HEK293 (cell line): ENCODE results near the gene MBOAT2.

Experiments used
- CTCF ChIA-PET: fragments of 350-600 bp; formaldehyde crosslinking; extraction: SDS; loops from one replicate; lab custom pipeline; 2021; ENCODE audit warnings: antibody characterized with exemption; lab: Yijun Ruan, JAX
- POLR2A ChIA-PET: fragments of 300-600 bp; formaldehyde crosslinking; extraction: SDS; loops from one replicate; lab custom pipeline; 2020; ENCODE audit warnings: antibody characterized with exemption, inconsistent platforms; lab: Yijun Ruan, JAX
- H3K27ac ChIP-seq: fragments of 200-500 bp; sonication (Bioruptor generic); 2 replicates; pipeline ENCODE4 v1.5.1; 2014; ENCODE audit warnings: low read depth, low read length, control low read depth, inconsistent platforms; ENCODE audit errors: extremely low read depth
- H3K36me3 ChIP-seq, 2 experiments: fragments of 200-500 bp in 1 of 2; sonication (Bioruptor generic) in 1 of 2; 1 replicate in 1 of 2; 2 replicates in 1 of 2; pipeline ENCODE4 v1.5.1; 2014 to 2017; ENCODE audit warnings: inconsistent platforms in 2 of 2, low read length in 2 of 2; ENCODE audit not compliant: control insufficient read depth in 2 of 2, insufficient read depth in 1 of 2
- H3K4me1 ChIP-seq: fragments of 200-500 bp; sonication (Bioruptor generic); 2 replicates; pipeline ENCODE4 v1.5.1; 2014; ENCODE audit warnings: mild to moderate bottlenecking, low read length, inconsistent platforms; ENCODE audit not compliant: control insufficient read depth, insufficient read depth
- H3K4me3 ChIP-seq: 2 replicates; pipeline ENCODE4 v1.5.1; 2011; ENCODE audit warnings: low read depth, mild to moderate bottlenecking, control low read depth, low read length, moderate library complexity
- H3K9me3 ChIP-seq: fragments of 200-500 bp; sonication (Bioruptor generic); 2 replicates; pipeline ENCODE4 v1.5.1; 2014; ENCODE audit warnings: low read depth, low read length, inconsistent platforms; ENCODE audit not compliant: control insufficient read depth, insufficient read depth
- ELK4 ChIP-seq: IDR thresholded peaks from 2 replicates; pipeline ENCODE4 v1.6.1; 2011; ENCODE audit warnings: mild to moderate bottlenecking, low read depth, low read length, borderline replicate concordance
- GLIS1 ChIP-seq: fragments of 450-650 bp; formaldehyde crosslinking; IDR thresholded peaks from 2 replicates; pipeline ENCODE4 v1.5.1; 2016; ENCODE audit warnings: missing biosample characterization, missing genetic modification characterization
- MYNN ChIP-seq: fragments of 450-650 bp; formaldehyde crosslinking; IDR thresholded peaks from 2 replicates; pipeline ENCODE4 v1.5.1; 2016; ENCODE audit warnings: missing biosample characterization, missing genetic modification characterization, borderline replicate concordance
- ZBTB8A ChIP-seq: fragments of 450-650 bp; formaldehyde crosslinking; IDR thresholded peaks from 2 replicates; pipeline ENCODE4 v1.5.1; 2016; ENCODE audit warnings: missing biosample characterization, missing genetic modification characterization
- ZNF248 ChIP-seq: fragments of 450-650 bp; formaldehyde crosslinking; IDR thresholded peaks from 2 replicates; pipeline ENCODE4 v1.5.1; 2017; ENCODE audit warnings: missing biosample characterization, missing genetic modification characterization
- ZNF266 ChIP-seq: fragments of 450-650 bp; formaldehyde crosslinking; IDR thresholded peaks from 2 replicates; pipeline ENCODE4 v1.5.1; 2016; ENCODE audit warnings: missing biosample characterization, missing genetic modification characterization, low read depth
- ZNF37A ChIP-seq: fragments of 450-650 bp; IDR thresholded peaks from 2 replicates; pipeline ENCODE4 v1.5.1; 2018; ENCODE audit warnings: missing biosample characterization, missing genetic modification characterization
- ZNF394 ChIP-seq: fragments of 450-650 bp; formaldehyde crosslinking; IDR thresholded peaks from 2 replicates; pipeline ENCODE4 v1.5.1; 2016; ENCODE audit warnings: missing biosample characterization, missing genetic modification characterization, mild to moderate bottlenecking, moderate library complexity, borderline replicate concordance
- ZNF518A ChIP-seq: fragments of 450-650 bp; formaldehyde crosslinking; conservative IDR thresholded peaks from 2 replicates; pipeline ENCODE4 v1.5.1; 2016; ENCODE audit warnings: low read depth, missing biosample characterization, missing genetic modification characterization
- ZNF623 ChIP-seq: fragments of 450-650 bp; formaldehyde crosslinking; IDR thresholded peaks from 2 replicates; pipeline ENCODE4 v1.5.1; 2016; ENCODE audit warnings: missing biosample characterization, missing genetic modification characterization
- ZNF658 ChIP-seq: fragments of 450-650 bp; formaldehyde crosslinking; IDR thresholded peaks from 2 replicates; pipeline ENCODE4; 2016; ENCODE audit warnings: missing biosample characterization, missing genetic modification characterization
- ZNF792 ChIP-seq: fragments of 450-650 bp; formaldehyde crosslinking; IDR thresholded peaks from 2 replicates; pipeline ENCODE4 v1.5.1; 2016; ENCODE audit warnings: missing biosample characterization, missing genetic modification characterization
- TF ChIP-seq, protein P1 (sequence below): fragments of 450-650 bp; IDR thresholded peaks from 2 replicates; pipeline ENCODE4 v1.5.1; 2018; ENCODE audit warnings: missing biosample characterization, mild to moderate bottlenecking, missing genetic modification characterization

Gene MBOAT2

DNA sequence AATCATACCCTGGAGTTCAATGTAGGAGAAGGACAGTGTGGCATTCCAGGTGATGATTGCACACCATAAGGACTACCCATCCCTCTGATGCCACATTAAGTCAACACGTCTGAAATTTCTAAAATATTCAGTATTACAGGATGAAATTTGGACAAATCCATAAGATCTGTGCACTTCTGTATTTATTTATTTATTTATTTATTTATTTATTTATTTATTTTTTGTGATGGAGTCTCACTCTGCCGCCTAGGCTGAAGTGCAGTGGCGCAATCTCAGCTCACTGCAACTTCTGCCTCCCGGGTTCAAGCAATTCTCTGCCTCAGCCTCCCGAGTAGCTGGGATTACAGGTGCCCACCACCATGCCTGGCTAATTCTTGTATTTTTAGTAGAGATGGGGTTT is 48.0 kb upstream of the MBOAT2 start (continued):
- TF ChIP-seq ZNF518A (tag by site-specific recombination) = peak; percentile 80
- peak; percentile 47; the same call in 1 of the 2 replicates for TF ChIP-seq ZNF266 (tag by site-specific recombination)
- peak; percentile 53 for TF ChIP-seq ZBTB8A (tag by site-specific recombination)
- peak; percentile 61 for TF ChIP-seq ZNF623 (tag by site-specific recombination)

- Histone ChIP-seq H3K4me1 (no peaks in the 10 kb centered on the region), H3K36me3 (no peaks in the 10 kb centered on the region), H3K27ac (no peak overlapping the region)
- ChIA-PET CTCF (no interaction called here), POLR2A (no interaction called here)
- TF ChIP-seq, protein P1, sequence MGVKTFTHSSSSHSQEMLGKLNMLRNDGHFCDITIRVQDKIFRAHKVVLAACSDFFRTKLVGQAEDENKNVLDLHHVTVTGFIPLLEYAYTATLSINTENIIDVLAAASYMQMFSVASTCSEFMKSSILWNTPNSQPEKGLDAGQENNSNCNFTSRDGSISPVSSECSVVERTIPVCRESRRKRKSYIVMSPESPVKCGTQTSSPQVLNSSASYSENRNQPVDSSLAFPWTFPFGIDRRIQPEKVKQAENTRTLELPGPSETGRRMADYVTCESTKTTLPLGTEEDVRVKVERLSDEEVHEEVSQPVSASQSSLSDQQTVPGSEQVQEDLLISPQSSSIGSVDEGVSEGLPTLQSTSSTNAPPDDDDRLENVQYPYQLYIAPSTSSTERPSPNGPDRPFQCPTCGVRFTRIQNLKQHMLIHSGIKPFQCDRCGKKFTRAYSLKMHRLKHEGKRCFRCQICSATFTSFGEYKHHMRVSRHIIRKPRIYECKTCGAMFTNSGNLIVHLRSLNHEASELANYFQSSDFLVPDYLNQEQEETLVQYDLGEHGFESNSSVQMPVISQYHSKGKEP (tag by site-specific recombination) = no peak
- TF ChIP-seq ZBTB8A (tag by site-specific recombination) = no peak
- TF ChIP-seq, all 188 proteins: peak for 0
- Histone ChIP-seq H3K4me3 (no peak overlapping the region), H3K9me3 (no peaks in the 10 kb centered on the region)
Measured at GRCh38 chr2:9050122-9050809, 46.8 kb upstream of the MBOAT2 start.

- POLR2A ChIA-PET = no interaction called here
- Histone ChIP-seq H3K36me3 (no peaks in the 10 kb centered on the region), H3K9me3 (no peaks in the 10 kb centered on the region), H3K27ac (no peak overlapping the region), H3K4me1 (no peaks in the 10 kb centered on the region), H3K4me3 (no peak overlapping the region)
- CTCF ChIA-PET = no interaction called here
- TF ChIP-seq ZNF658 (tag by site-specific recombination) (no peak), ZNF37A (tag by site-specific recombination) (no peak), ZNF248 (tag by site-specific recombination) (no peak), MYNN (no peak), ZNF792 (tag by site-specific recombination) (no peak), ELK4 (no peak), ZNF394 (tag by site-specific recombination) (no peak), GLIS1 (tag by site-specific recombination) (no peak)
Measured at GRCh38 chr2:9045595-9045994, 42.1 kb upstream of the MBOAT2 start.
